HepG2 (cell line): Measurements from ENCODE around the gene MIGA2. TPM values are rescaled to one million over a fixed set of nuclear protein-coding genes. Genes with fewer than 3 reads are reported as not detected.

Experiments
- ARHGAP35 ChIP-seq: sonication (generic); formaldehyde crosslinking; IDR thresholded peaks from 2 replicates; pipeline ENCODE4 v1.9.0; 2022; ENCODE audit warnings: mild to moderate bottlenecking, inconsistent platforms, moderate library complexity, missing genetic modification reagents, borderline replicate concordance
- BORCS8-MEF2B ChIP-seq: sonication (generic); formaldehyde crosslinking; IDR thresholded peaks from 2 replicates; pipeline ENCODE4 v1.8.0; 2022; ENCODE audit warnings: mild to moderate bottlenecking, missing genetic modification reagents
- HOXA3 ChIP-seq: sonication (generic); formaldehyde crosslinking; IDR thresholded peaks from 2 replicates; pipeline ENCODE4 v1.5.0; 2020; ENCODE audit warnings: missing genetic modification reagents
- MTA1 ChIP-seq: sonication (generic); formaldehyde crosslinking; IDR thresholded peaks from 2 replicates; pipeline ENCODE4 v1.4.0; 2020; ENCODE audit warnings: missing genetic modification reagents, mild to moderate bottlenecking, borderline replicate concordance
- MXI1 ChIP-seq: IDR thresholded peaks from 3 replicates; pipeline ENCODE4 v1.6.1; 2012; ENCODE audit warnings: low read depth, low read length, inconsistent platforms, borderline replicate concordance
- RXRA ChIP-seq: sonication (generic); formaldehyde crosslinking; IDR thresholded peaks from 2 replicates; pipeline ENCODE4 v1.5.1; 2020; ENCODE audit warnings: missing genetic modification reagents
- RXRB ChIP-seq: IDR thresholded peaks from 2 replicates; pipeline ENCODE4 v1.6.1; 2016; ENCODE audit warnings: borderline replicate concordance, missing genetic modification reagents, missing compliant biosample characterization
- TEAD3 ChIP-seq: optimal IDR thresholded peaks from 2 replicates; pipeline ENCODE3; 2016; ENCODE audit warnings: borderline replicate concordance
- TOPORS ChIP-seq: sonication (generic); formaldehyde crosslinking; IDR thresholded peaks from 2 replicates; pipeline ENCODE4 v1.8.0; 2023; ENCODE audit warnings: mild to moderate bottlenecking, missing genetic modification reagents
- ZEB1 ChIP-seq: IDR thresholded peaks from 2 replicates; pipeline ENCODE4 v1.6.1; 2012; ENCODE audit warnings: mild to moderate bottlenecking, low read depth, inconsistent platforms; ENCODE audit not compliant: insufficient replicate concordance
- ZFY ChIP-seq: sonication (generic); formaldehyde crosslinking; IDR thresholded peaks from 2 replicates; pipeline ENCODE4 v1.4.0; 2020; ENCODE audit warnings: missing genetic modification reagents
- ZNF232 ChIP-seq: sonication (generic); formaldehyde crosslinking; IDR thresholded peaks from 2 replicates; pipeline ENCODE4 v1.4.0; 2020; ENCODE audit warnings: missing genetic modification reagents, borderline replicate concordance
- ZNF292 ChIP-seq: sonication (generic); formaldehyde crosslinking; IDR thresholded peaks from 2 replicates; pipeline ENCODE4 v1.8.1; 2022; ENCODE audit warnings: mild to moderate bottlenecking, low read depth, missing genetic modification reagents, borderline replicate concordance
- ZNF567 ChIP-seq: sonication (generic); formaldehyde crosslinking; IDR thresholded peaks from 2 replicates; pipeline ENCODE4 v1.8.1; 2023; ENCODE audit warnings: mild to moderate bottlenecking, missing genetic modification reagents, borderline replicate concordance
- ZSCAN22 ChIP-seq: sonication (generic); formaldehyde crosslinking; IDR thresholded peaks from 2 replicates; pipeline ENCODE4 v1.4.0; 2020; ENCODE audit warnings: mild to moderate bottlenecking, missing genetic modification reagents
- polyA plus RNA-seq, 8 experiments: library from polyadenylated mRNA; depleted of rRNA in 3 of 8; stranded (reverse) in 7 of 8; unstranded in 1 of 8; fragments of >200 nt; fragmentation: Illumina TruSeq in 4 of 8; extraction: Trizol in 4 of 8; gene quantifications; 2 replicates each; pipeline versions ENCODE4 v1.2.1 to v1.2.3, GENCODE V29; 2011 to 2016; ENCODE audit warnings: low read depth in 4 of 8, missing spikeins in 1 of 8, mixed read lengths in 1 of 8; ENCODE audit not compliant: insufficient read depth in 1 of 8
- total RNA-seq, 5 experiments: library from RNA; depleted of rRNA; stranded (reverse); fragments of >200 nt; fragmentation: Illumina TruSeq; extraction: Trizol; gene quantifications; 2 replicates each; pipeline ENCODE4 v1.2.3, GENCODE V29; 2016; ENCODE audit warnings: low read depth in 1 of 5
- TF ChIP-seq, protein P1 (sequence below): sonication (generic); formaldehyde crosslinking; IDR thresholded peaks from 2 replicates; pipeline ENCODE4 v1.4.0; 2020; ENCODE audit warnings: missing genetic modification reagents, mild to moderate bottlenecking, borderline replicate concordance
- TF ChIP-seq, protein P2 (sequence below): sonication (generic); formaldehyde crosslinking; IDR thresholded peaks from 2 replicates; pipeline ENCODE4 v1.5.0; 2020; ENCODE audit warnings: mild to moderate bottlenecking, missing genetic modification reagents, borderline replicate concordance
- TF ChIP-seq, protein P3 (sequence below): sonication (generic); formaldehyde crosslinking; IDR thresholded peaks from 2 replicates; pipeline ENCODE4 v1.8.1; 2023; ENCODE audit warnings: mild to moderate bottlenecking, moderate library complexity, missing genetic modification reagents

Gene MIGA2
- total and polyA plus RNA-seq, 2 of the 13 experiments (the other 11 are each of a cell fraction or from before 2014, with no cell fraction given) = 10.8 to 17.1 TPM

DNA sequence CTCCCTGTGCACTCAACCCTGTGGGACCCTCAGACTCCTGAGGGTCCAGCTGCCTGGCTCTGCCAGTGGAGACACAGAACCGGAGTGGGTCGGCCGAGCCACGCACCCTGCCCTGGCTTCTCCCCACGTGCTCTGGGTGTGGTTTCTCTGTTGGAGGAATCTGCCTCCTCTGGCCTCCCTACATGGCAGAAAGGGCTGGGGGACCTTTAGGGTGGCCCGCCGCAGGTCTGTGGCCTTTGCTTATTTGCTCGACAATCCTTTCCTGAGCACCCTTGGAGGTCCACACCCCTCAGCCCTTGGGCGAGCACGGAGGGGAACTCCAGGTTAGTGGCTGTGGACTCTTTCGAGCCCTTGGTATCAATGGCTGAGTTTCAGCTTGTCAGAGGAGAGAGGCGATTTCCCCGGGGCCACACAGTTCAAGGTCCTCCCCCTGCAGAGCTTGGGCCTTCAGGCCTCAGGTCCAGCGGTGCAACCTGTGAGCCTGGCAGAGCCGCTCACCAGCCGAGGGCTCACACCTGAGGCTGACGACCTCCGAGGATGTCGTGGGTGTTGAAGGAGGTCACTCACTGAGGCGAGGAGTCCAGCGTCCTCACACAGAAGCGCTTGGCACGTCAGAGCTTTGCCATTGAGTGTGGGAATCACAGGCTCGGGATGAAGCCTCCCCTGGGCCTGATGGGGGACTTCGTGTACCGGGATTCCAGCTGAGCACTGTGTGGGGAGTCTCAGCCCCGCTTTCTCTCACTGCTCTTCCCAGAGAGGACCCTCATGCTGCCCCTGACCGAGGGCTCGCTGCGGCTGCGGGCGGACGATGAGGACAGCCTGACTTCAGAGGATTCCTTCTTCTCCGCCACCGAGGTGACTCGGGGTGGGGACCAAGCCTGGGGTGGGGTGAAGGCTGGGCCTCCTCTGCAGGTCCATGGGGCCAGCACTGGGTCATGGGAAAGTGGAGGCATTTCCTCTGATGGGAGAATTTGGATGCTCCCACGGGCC, 23.7 kb downstream of the MIGA2 start (continued):
- TF ChIP-seq, protein P1, sequence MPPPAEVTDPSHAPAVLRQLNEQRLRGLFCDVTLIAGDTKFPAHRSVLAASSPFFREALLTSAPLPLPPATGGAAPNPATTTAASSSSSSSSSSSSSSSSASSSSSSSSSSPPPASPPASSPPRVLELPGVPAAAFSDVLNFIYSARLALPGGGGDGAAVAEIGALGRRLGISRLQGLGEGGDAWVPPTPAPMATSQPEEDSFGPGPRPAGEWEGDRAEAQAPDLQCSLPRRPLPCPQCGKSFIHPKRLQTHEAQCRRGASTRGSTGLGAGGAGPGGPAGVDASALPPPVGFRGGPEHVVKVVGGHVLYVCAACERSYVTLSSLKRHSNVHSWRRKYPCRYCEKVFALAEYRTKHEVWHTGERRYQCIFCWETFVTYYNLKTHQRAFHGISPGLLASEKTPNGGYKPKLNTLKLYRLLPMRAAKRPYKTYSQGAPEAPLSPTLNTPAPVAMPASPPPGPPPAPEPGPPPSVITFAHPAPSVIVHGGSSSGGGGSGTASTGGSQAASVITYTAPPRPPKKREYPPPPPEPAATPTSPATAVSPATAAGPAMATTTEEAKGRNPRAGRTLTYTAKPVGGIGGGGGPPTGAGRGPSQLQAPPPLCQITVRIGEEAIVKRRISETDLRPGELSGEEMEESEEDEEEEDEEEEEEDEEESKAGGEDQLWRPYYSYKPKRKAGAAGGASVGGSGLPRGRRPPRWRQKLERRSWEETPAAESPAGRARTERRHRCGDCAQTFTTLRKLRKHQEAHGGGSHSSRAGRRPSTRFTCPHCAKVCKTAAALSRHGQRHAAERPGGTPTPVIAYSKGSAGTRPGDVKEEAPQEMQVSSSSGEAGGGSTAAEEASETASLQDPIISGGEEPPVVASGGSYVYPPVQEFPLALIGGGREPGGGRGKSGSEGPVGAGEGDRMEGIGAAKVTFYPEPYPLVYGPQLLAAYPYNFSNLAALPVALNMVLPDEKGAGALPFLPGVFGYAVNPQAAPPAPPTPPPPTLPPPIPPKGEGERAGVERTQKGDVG (CRISPR knock-in tag) = peak; percentile 22; the same call in 1 of the 2 replicates
- TF ChIP-seq, protein P2, sequence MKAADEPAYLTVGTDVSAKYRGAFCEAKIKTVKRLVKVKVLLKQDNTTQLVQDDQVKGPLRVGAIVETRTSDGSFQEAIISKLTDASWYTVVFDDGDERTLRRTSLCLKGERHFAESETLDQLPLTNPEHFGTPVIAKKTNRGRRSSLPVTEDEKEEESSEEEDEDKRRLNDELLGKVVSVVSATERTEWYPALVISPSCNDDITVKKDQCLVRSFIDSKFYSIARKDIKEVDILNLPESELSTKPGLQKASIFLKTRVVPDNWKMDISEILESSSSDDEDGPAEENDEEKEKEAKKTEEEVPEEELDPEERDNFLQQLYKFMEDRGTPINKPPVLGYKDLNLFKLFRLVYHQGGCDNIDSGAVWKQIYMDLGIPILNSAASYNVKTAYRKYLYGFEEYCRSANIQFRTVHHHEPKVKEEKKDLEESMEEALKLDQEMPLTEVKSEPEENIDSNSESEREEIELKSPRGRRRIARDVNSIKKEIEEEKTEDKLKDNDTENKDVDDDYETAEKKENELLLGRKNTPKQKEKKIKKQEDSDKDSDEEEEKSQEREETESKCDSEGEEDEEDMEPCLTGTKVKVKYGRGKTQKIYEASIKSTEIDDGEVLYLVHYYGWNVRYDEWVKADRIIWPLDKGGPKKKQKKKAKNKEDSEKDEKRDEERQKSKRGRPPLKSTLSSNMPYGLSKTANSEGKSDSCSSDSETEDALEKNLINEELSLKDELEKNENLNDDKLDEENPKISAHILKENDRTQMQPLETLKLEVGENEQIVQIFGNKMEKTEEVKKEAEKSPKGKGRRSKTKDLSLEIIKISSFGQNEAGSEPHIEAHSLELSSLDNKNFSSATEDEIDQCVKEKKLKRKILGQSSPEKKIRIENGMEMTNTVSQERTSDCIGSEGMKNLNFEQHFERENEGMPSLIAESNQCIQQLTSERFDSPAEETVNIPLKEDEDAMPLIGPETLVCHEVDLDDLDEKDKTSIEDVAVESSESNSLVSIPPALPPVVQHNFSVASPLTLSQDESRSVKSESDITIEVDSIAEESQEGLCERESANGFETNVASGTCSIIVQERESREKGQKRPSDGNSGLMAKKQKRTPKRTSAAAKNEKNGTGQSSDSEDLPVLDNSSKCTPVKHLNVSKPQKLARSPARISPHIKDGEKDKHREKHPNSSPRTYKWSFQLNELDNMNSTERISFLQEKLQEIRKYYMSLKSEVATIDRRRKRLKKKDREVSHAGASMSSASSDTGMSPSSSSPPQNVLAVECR (CRISPR knock-in tag) = peak; percentile 20; the same call in 1 of the 2 replicates
- no peak for TF ChIP-seq ZNF567 (CRISPR knock-in tag)
- TF ChIP-seq RXRB (CRISPR knock-in tag) = peak; percentile 44; the same call in 1 of the 2 replicates
- TF ChIP-seq, protein P3, sequence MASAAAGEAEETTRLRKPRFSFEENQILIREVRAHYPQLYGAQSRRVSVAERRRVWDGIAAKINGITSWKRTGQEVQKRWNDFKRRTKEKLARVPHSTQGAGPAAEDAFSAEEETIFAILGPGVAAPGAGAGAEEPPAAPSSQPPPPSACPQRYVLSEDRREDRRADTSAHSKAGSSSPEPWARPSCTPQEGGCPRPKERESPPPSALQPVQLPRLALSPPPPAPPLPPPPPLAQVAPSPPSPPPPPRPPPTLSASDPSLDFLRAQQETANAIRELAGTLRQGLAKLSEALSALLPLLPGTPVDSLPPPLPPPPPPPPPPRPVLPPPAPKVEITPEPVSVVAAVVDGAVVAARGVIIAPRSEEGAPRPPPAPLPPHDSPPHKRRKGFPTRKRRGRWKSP (CRISPR knock-in tag) = no peak
- TF ChIP-seq TEAD3 (CRISPR knock-in tag) = peak; percentile 19
- TF ChIP-seq MTA1 = 0 out of 2 replicates have a peak, but pooled peaks have one; percentile 32
- peak; percentile 30; the same call in 1 of the 2 replicates for TF ChIP-seq RXRA (CRISPR knock-in tag)
- TF ChIP-seq ZFY = peak; percentile 56
- 0 out of 2 replicates have a peak, but pooled peaks have one; percentile 24 for TF ChIP-seq ARHGAP35 (CRISPR knock-in tag)
- TF ChIP-seq TOPORS = no peak
- TF ChIP-seq HOXA3 (CRISPR knock-in tag) = peak; percentile 44; the same call in 1 of the 2 replicates
- TF ChIP-seq ZSCAN22 (CRISPR knock-in tag) = peak; percentile 91
- no peak for TF ChIP-seq ZEB1
- peak; percentile 20; the same call in 1 of the 2 replicates for TF ChIP-seq ZNF232
- peak; percentile 32; the same call in 1 of the 2 replicates for TF ChIP-seq ZNF292
- TF ChIP-seq MXI1 = 0 out of 3 replicates have a peak, but pooled peaks have one; percentile 37
- 0 out of 2 replicates have a peak, but pooled peaks have one; percentile 37 for TF ChIP-seq BORCS8-MEF2B (CRISPR knock-in tag)
